ENCODE results near the gene LRRC3.

LRRC3 gene

GRCh38 chr21:44418108-44418875 is 37.0 kb upstream of the LRRC3 start:
- H4K91ac ChIP-seq (ENCODE audit: low read depth, low read length, poor library complexity): no peak overlapping the region
- peaks cover 0 to 16% (median 0%) of the 10 kb centered on the region in 3 experiments for H3K27me3 ChIP-seq (ENCODE audit: control insufficient read depth in 3 of 3, insufficient read depth in 3 of 3, low read depth in 1 of 3, low read length in 3 of 3)
- H2BK15ac ChIP-seq (ENCODE audit: low read length): no peak overlapping the region
- no peak for DNase-seq (ENCODE audit: low spot score)
- H3K18ac ChIP-seq (ENCODE audit: low read length): peak overlapping the region; percentile 59
- no peak overlapping the region for H3K4me2 ChIP-seq (ENCODE audit: insufficient read depth, low read length, poor library complexity, severe bottlenecking)
- peaks cover 10 to 25% of the 10 kb centered on the region in 2 donors for H3K9me3 ChIP-seq (replicated peaks in 1 of 2; ENCODE audit: control insufficient read depth in 2 of 2, insufficient read depth in 1 of 2, low read depth in 1 of 2, low read length in 2 of 2)
- no peak overlapping the region for H3K27ac ChIP-seq (replicated peaks; ENCODE audit: low read length)
- WGBS, 2 donors (ENCODE audit: extremely low coverage in 2 of 2, insufficient read length in 2 of 2, insufficient replicate concordance in 1 of 2): no CpG with 5 or more reads among the region's 25 CpGs
- H3K23ac ChIP-seq (ENCODE audit: low read depth, low read length, poor library complexity): peak overlapping the region; percentile 80
- H2AK5ac ChIP-seq (ENCODE audit: low read depth, low read length): peak overlapping the region; percentile 46
- H2BK120ac ChIP-seq (ENCODE audit: low read depth, low read length): no peak overlapping the region
- no peak overlapping the region for H2AFZ ChIP-seq (ENCODE audit: low read length)
- H3K4ac ChIP-seq (ENCODE audit: low read length): no peak overlapping the region
- no peaks in the 10 kb centered on the region for H3K79me1 ChIP-seq (ENCODE audit: low read depth, low read length)
- H2BK5ac ChIP-seq (ENCODE audit: low read length): peak overlapping the region; percentile 75
- no peaks in the 10 kb centered on the region for H3K4me1 ChIP-seq (ENCODE audit: control insufficient read depth in 2 of 2, insufficient read depth in 1 of 2, low read depth in 1 of 2, low read length in 2 of 2)
- H4K8ac ChIP-seq (ENCODE audit: low read depth, low read length): no peak overlapping the region
- H3K14ac ChIP-seq (ENCODE audit: low read length): peak overlapping the region; percentile 21
- no peak overlapping the region for H2BK12ac ChIP-seq (ENCODE audit: low read length)
- peak overlapping the region in 1 of 2 donors; percentile 49 for H3K4me3 ChIP-seq (ENCODE audit: low read length in 2 of 2)
- H3K9ac ChIP-seq (ENCODE audit: low read depth, low read length, poor library complexity): no peak overlapping the region
- no peaks in the 10 kb centered on the region for H3K36me3 ChIP-seq (replicated peaks in 1 of 2; ENCODE audit: control insufficient read depth in 2 of 2, insufficient read depth in 2 of 2, low read length in 2 of 2)

DNA sequence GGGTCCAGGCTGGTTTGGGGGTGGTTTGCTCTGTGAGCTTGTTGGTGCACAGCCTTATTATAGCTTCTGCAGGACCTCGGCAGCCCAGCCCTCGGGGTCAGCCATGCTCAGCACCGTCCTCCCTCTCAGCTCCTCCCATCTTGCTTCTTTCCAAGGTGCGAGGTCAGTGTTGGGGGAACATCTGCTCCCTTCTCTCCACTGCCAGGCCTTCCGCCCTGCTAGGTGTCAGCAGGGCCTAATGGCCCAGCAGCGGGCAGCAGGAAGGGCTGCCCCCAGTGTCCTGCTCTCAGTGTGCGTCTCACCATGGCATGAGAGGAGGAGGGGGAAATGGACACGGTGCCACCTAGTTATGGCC is 36.5 kb upstream of the LRRC3 start:
- DNase-seq (ENCODE audit: low spot score): no peak
- no CpG with 5 or more reads among the region's 8 CpGs for WGBS, 2 donors (ENCODE audit: extremely low coverage in 2 of 2, insufficient read length in 2 of 2, insufficient replicate concordance in 1 of 2)
- peaks cover 0 to 20% (median 0%) of the 10 kb centered on the region in 3 experiments for H3K27me3 ChIP-seq (ENCODE audit: control insufficient read depth in 3 of 3, insufficient read depth in 3 of 3, low read depth in 1 of 3, low read length in 3 of 3)

GRCh38 chr21:44419679-44420078 is 35.6 kb upstream of the LRRC3 start:
- H3K18ac ChIP-seq (ENCODE audit: low read length): no peak overlapping the region
- no CpG with 5 or more reads among the region's 3 CpGs for WGBS, 2 donors (ENCODE audit: extremely low coverage in 2 of 2, insufficient read length in 2 of 2, insufficient replicate concordance in 1 of 2)
- peak overlapping the region; percentile 63 for H3K14ac ChIP-seq (ENCODE audit: low read length)
- peaks cover 0 to 21% (median 0%) of the 10 kb centered on the region in 3 experiments for H3K27me3 ChIP-seq (ENCODE audit: control insufficient read depth in 3 of 3, insufficient read depth in 3 of 3, low read depth in 1 of 3, low read length in 3 of 3)
- no peak overlapping the region for H2BK120ac ChIP-seq (ENCODE audit: low read depth, low read length)
- no peak overlapping the region for H2BK12ac ChIP-seq (ENCODE audit: low read length)
- no peak overlapping the region for H3K4me2 ChIP-seq (ENCODE audit: insufficient read depth, low read length, poor library complexity, severe bottlenecking)
- H3K23ac ChIP-seq (ENCODE audit: low read depth, low read length, poor library complexity): peak overlapping the region; percentile 37
- H3K79me1 ChIP-seq (ENCODE audit: low read depth, low read length): no peaks in the 10 kb centered on the region
- no peak overlapping the region for H4K91ac ChIP-seq (ENCODE audit: low read depth, low read length, poor library complexity)
- peaks cover 10 to 19% of the 10 kb centered on the region in 2 donors for H3K9me3 ChIP-seq (replicated peaks in 1 of 2; ENCODE audit: control insufficient read depth in 2 of 2, insufficient read depth in 1 of 2, low read depth in 1 of 2, low read length in 2 of 2)
- no peak overlapping the region for H2BK5ac ChIP-seq (ENCODE audit: low read length)
- H3K36me3 ChIP-seq (replicated peaks in 1 of 2; ENCODE audit: control insufficient read depth in 2 of 2, insufficient read depth in 2 of 2, low read length in 2 of 2): no peaks in the 10 kb centered on the region
- H2AK5ac ChIP-seq (ENCODE audit: low read depth, low read length): no peak overlapping the region
- no peak overlapping the region for H2AFZ ChIP-seq (ENCODE audit: low read length)
- peak overlapping the region in 1 of 2 donors; percentile 43 for H3K4me3 ChIP-seq (ENCODE audit: low read length in 2 of 2)
- peak overlapping the region; percentile 66 for H3K9ac ChIP-seq (ENCODE audit: low read depth, low read length, poor library complexity)
- no peak overlapping the region for H4K8ac ChIP-seq (ENCODE audit: low read depth, low read length)
- no peak overlapping the region for H3K27ac ChIP-seq (replicated peaks; ENCODE audit: low read length)
- peaks cover 0 to under 1% of the 10 kb centered on the region in 2 donors for H3K4me1 ChIP-seq (ENCODE audit: control insufficient read depth in 2 of 2, insufficient read depth in 1 of 2, low read depth in 1 of 2, low read length in 2 of 2)
- DNase-seq (ENCODE audit: low spot score): no peak
- no peak overlapping the region for H3K4ac ChIP-seq (ENCODE audit: low read length)
- no peak overlapping the region for H2BK15ac ChIP-seq (ENCODE audit: low read length)

More for the DNA sequence above, 36.5 kb upstream of the LRRC3 start:
- H3K14ac ChIP-seq (ENCODE audit: low read length): no peak overlapping the region
- no peak overlapping the region for H3K4me3 ChIP-seq (ENCODE audit: low read length in 2 of 2)
- peak overlapping the region; percentile 47 for H3K23ac ChIP-seq (ENCODE audit: low read depth, low read length, poor library complexity)
- H3K18ac ChIP-seq (ENCODE audit: low read length): peak overlapping the region; percentile 59
- no peak overlapping the region for H2BK120ac ChIP-seq (ENCODE audit: low read depth, low read length)
- H3K79me1 ChIP-seq (ENCODE audit: low read depth, low read length): no peaks in the 10 kb centered on the region
- no peak overlapping the region for H4K8ac ChIP-seq (ENCODE audit: low read depth, low read length)
- no peak overlapping the region for H3K27ac ChIP-seq (replicated peaks; ENCODE audit: low read length)
- no peak overlapping the region for H2BK15ac ChIP-seq (ENCODE audit: low read length)
- no peak overlapping the region for H3K9ac ChIP-seq (ENCODE audit: low read depth, low read length, poor library complexity)
- no peak overlapping the region for H2AK5ac ChIP-seq (ENCODE audit: low read depth, low read length)
- H3K36me3 ChIP-seq (replicated peaks in 1 of 2; ENCODE audit: control insufficient read depth in 2 of 2, insufficient read depth in 2 of 2, low read length in 2 of 2): no peaks in the 10 kb centered on the region
- no peak overlapping the region for H3K4me2 ChIP-seq (ENCODE audit: insufficient read depth, low read length, poor library complexity, severe bottlenecking)
- no peak overlapping the region for H3K4ac ChIP-seq (ENCODE audit: low read length)
- H4K91ac ChIP-seq (ENCODE audit: low read depth, low read length, poor library complexity): no peak overlapping the region
- no peak overlapping the region for H2BK12ac ChIP-seq (ENCODE audit: low read length)
- H3K4me1 ChIP-seq (ENCODE audit: control insufficient read depth in 2 of 2, insufficient read depth in 1 of 2, low read depth in 1 of 2, low read length in 2 of 2): no peaks in the 10 kb centered on the region
- peaks cover 10 to 23% of the 10 kb centered on the region in 2 donors for H3K9me3 ChIP-seq (replicated peaks in 1 of 2; ENCODE audit: control insufficient read depth in 2 of 2, insufficient read depth in 1 of 2, low read depth in 1 of 2, low read length in 2 of 2)
- H2BK5ac ChIP-seq (ENCODE audit: low read length): no peak overlapping the region
- H2AFZ ChIP-seq (ENCODE audit: low read length): no peak overlapping the region

- H3K9me3 ChIP-seq (replicated peaks in 1 of 2; ENCODE audit: control insufficient read depth in 2 of 2, insufficient read depth in 1 of 2, low read depth in 1 of 2, low read length in 2 of 2): peaks cover 10 to 19% of the 10 kb centered on the region in 2 donors
- no peak overlapping the region for H2BK5ac ChIP-seq (ENCODE audit: low read length)
- peaks cover 0 to 16% (median 0%) of the 10 kb centered on the region in 3 experiments for H3K27me3 ChIP-seq (ENCODE audit: control insufficient read depth in 3 of 3, insufficient read depth in 3 of 3, low read depth in 1 of 3, low read length in 3 of 3)
- peaks cover 0 to 6% of the 10 kb centered on the region in 2 donors for H3K4me1 ChIP-seq (ENCODE audit: control insufficient read depth in 2 of 2, insufficient read depth in 1 of 2, low read depth in 1 of 2, low read length in 2 of 2)
- no CpG with 5 or more reads among the region's 14 CpGs for WGBS, 2 donors (ENCODE audit: extremely low coverage in 2 of 2, insufficient read length in 2 of 2, insufficient replicate concordance in 1 of 2)
- H2BK12ac ChIP-seq (ENCODE audit: low read length): no peak overlapping the region
- H3K9ac ChIP-seq (ENCODE audit: low read depth, low read length, poor library complexity): no peak overlapping the region
- H3K23ac ChIP-seq (ENCODE audit: low read depth, low read length, poor library complexity): no peak overlapping the region
- no peak overlapping the region for H2AK5ac ChIP-seq (ENCODE audit: low read depth, low read length)
- H2BK120ac ChIP-seq (ENCODE audit: low read depth, low read length): no peak overlapping the region
- no peak for DNase-seq (ENCODE audit: low spot score)
- H3K4me3 ChIP-seq (ENCODE audit: low read length in 2 of 2): no peak overlapping the region
- no peak overlapping the region for H4K91ac ChIP-seq (ENCODE audit: low read depth, low read length, poor library complexity)
- H2BK15ac ChIP-seq (ENCODE audit: low read length): no peak overlapping the region
- no peak overlapping the region for H2AFZ ChIP-seq (ENCODE audit: low read length)
- H3K4me2 ChIP-seq (ENCODE audit: insufficient read depth, low read length, poor library complexity, severe bottlenecking): no peak overlapping the region
- no peaks in the 10 kb centered on the region for H3K36me3 ChIP-seq (replicated peaks in 1 of 2; ENCODE audit: control insufficient read depth in 2 of 2, insufficient read depth in 2 of 2, low read length in 2 of 2)
- H3K27ac ChIP-seq (replicated peaks; ENCODE audit: low read length): no peak overlapping the region
- no peak overlapping the region for H3K4ac ChIP-seq (ENCODE audit: low read length)
- H3K14ac ChIP-seq (ENCODE audit: low read length): no peak overlapping the region
- no peaks in the 10 kb centered on the region for H3K79me1 ChIP-seq (ENCODE audit: low read depth, low read length)
- H3K18ac ChIP-seq (ENCODE audit: low read length): no peak overlapping the region
- no peak overlapping the region for H4K8ac ChIP-seq (ENCODE audit: low read depth, low read length)
Observed at GRCh38 chr21:44420416-44421205, 34.7 kb upstream of the LRRC3 start.
